Liver (tissue), 9 donors: ENCODE data around the gene SLC2A4. TPM values are rescaled to one million over a fixed set of nuclear protein-coding genes. Genes with fewer than 3 reads are reported as not detected.

Experiments used
- DNase-seq: peaks from one replicate; pipeline ENCODE4 v3.0.0-alpha.2; 2017; ENCODE audit warnings: low spot score
- H3K27ac ChIP-seq, 2 donors: one replicate each; pipeline ENCODE4 v1.7.0; 2013; ENCODE audit warnings: inconsistent platforms in 2 of 2, low read length in 2 of 2, control low read depth in 1 of 2, low read depth in 1 of 2, mild to moderate bottlenecking in 1 of 2
- H3K27me3 ChIP-seq, 4 donors: one replicate each; pipeline versions ENCODE4 v1.6.1 to v1.7.0; 2013; ENCODE audit warnings: low read length in 3 of 4, inconsistent platforms in 1 of 4, mild to moderate bottlenecking in 1 of 4, moderate library complexity in 1 of 4; ENCODE audit not compliant: control insufficient read depth in 4 of 4, insufficient read depth in 4 of 4
- H3K36me3 ChIP-seq, 4 donors: one replicate each; pipeline versions ENCODE4 v1.6.1 to v1.7.0; 2013; ENCODE audit warnings: low read length in 3 of 4, mild to moderate bottlenecking in 3 of 4, low read depth in 1 of 4, moderate library complexity in 1 of 4; ENCODE audit not compliant: control insufficient read depth in 4 of 4, insufficient read depth in 3 of 4
- H3K4me1 ChIP-seq, 4 donors: one replicate each; pipeline versions ENCODE4 v1.6.1 to v1.7.0; 2013; ENCODE audit warnings: low read length in 3 of 4, mild to moderate bottlenecking in 3 of 4, moderate library complexity in 1 of 4; ENCODE audit not compliant: control insufficient read depth in 4 of 4, insufficient read depth in 4 of 4
- H3K4me3 ChIP-seq, 3 donors: one replicate each; pipeline versions ENCODE4 v1.6.1 to v1.7.0; 2013; ENCODE audit warnings: low read length in 3 of 3, control low read depth in 1 of 3, low read depth in 1 of 3, mild to moderate bottlenecking in 1 of 3
- H3K9ac ChIP-seq, 2 donors: one replicate each; pipeline ENCODE4 v1.7.0; 2013; ENCODE audit warnings: low read length in 2 of 2, mild to moderate bottlenecking in 2 of 2, moderate library complexity in 2 of 2, control low read depth in 1 of 2, low read depth in 1 of 2
- H3K9me3 ChIP-seq, 4 donors: one replicate each; pipeline versions ENCODE4 v1.6.1 to v1.7.0; 2013; ENCODE audit warnings: low read length in 3 of 4; ENCODE audit not compliant: control insufficient read depth in 4 of 4
- EGR1 ChIP-seq, 2 donors: IDR thresholded peaks; 2 replicates each; pipeline ENCODE4 v1.6.1; 2016 to 2018; ENCODE audit warnings: antibody characterized with exemption in 2 of 2, low read depth in 2 of 2
- FOXA1 ChIP-seq: IDR thresholded peaks from 2 replicates; pipeline ENCODE4 v1.6.1; 2016; ENCODE audit warnings: antibody characterized with exemption
- FOXA2 ChIP-seq: IDR thresholded peaks from 2 replicates; pipeline ENCODE4 v1.6.1; 2016; ENCODE audit warnings: antibody characterized with exemption
- GABPA ChIP-seq, 2 donors: IDR thresholded peaks in 1 of 2; conservative IDR thresholded peaks in 1 of 2; 2 replicates each; pipeline ENCODE4 v1.6.1; 2016; ENCODE audit warnings: antibody characterized with exemption in 2 of 2, mild to moderate bottlenecking in 1 of 2, moderate library complexity in 1 of 2
- HNF4A ChIP-seq, 2 donors: conservative IDR thresholded peaks; 2 replicates each; pipeline ENCODE4 v1.6.1; 2016; ENCODE audit warnings: antibody characterized with exemption in 2 of 2, mild to moderate bottlenecking in 2 of 2
- HNF4G ChIP-seq: IDR thresholded peaks from 2 replicates; pipeline ENCODE4 v1.6.1; 2016; ENCODE audit warnings: antibody characterized with exemption
- JUND ChIP-seq, 2 donors: IDR thresholded peaks; 2 replicates each; pipeline ENCODE4 v1.6.1; 2016; ENCODE audit warnings: antibody characterized with exemption in 2 of 2
- NR2F2 ChIP-seq: IDR thresholded peaks from 2 replicates; pipeline ENCODE4 v1.6.1; 2016; ENCODE audit warnings: antibody characterized with exemption
- RAD21 ChIP-seq, 2 donors: IDR thresholded peaks; 2 replicates each; pipeline ENCODE4 v1.6.1; 2016; ENCODE audit warnings: antibody characterized with exemption in 2 of 2, mild to moderate bottlenecking in 2 of 2
- RXRA ChIP-seq, 2 donors: IDR thresholded peaks; 2 replicates each; pipeline ENCODE4 v1.6.1; 2017 to 2018; ENCODE audit warnings: antibody characterized with exemption in 2 of 2, mild to moderate bottlenecking in 1 of 2
- SP1 ChIP-seq: IDR thresholded peaks from 2 replicates; pipeline ENCODE4 v1.6.1; 2018; ENCODE audit warnings: antibody characterized with exemption, mild to moderate bottlenecking
- TAF1 ChIP-seq: conservative IDR thresholded peaks from 2 replicates; pipeline ENCODE4 v1.6.1; 2016; ENCODE audit warnings: antibody characterized with exemption, mild to moderate bottlenecking
- YY1 ChIP-seq: IDR thresholded peaks from 2 replicates; pipeline ENCODE4 v1.6.1; 2016; ENCODE audit warnings: antibody characterized with exemption, mild to moderate bottlenecking
- WGBS: extraction: QIAGEN DNeasy Blood & Tissue Kit; methylation state at CpG from one replicate; pipeline ENCODE4 v1.1.7; 2013; 5-methylcytosine and 5-hydroxymethylcytosine counted together
- polyA plus RNA-seq, 2 donors: library from polyadenylated mRNA; stranded (reverse) in 1 of 2; unstranded in 1 of 2; fragments of 200-250 nt in 1 of 2; fragments of >200 nt in 1 of 2; fragmentation: Nextera tagmentation in 1 of 2; extraction: Ambion mirVana in 1 of 2; gene quantifications; one replicate each; pipeline versions ENCODE4 v1.2.1 to v1.2.3, GENCODE V29; 2013 to 2015
- total RNA-seq, 2 donors: library from RNA; depleted of rRNA; stranded (reverse); fragments of >200 nt; gene quantifications; one replicate each; pipeline ENCODE4 v1.2.3, GENCODE V29; 2014
- TF ChIP-seq, protein P1 (sequence below): fragments of 150-350 bp; IDR thresholded peaks from 2 replicates; pipeline ENCODE4 v1.5.1; 2017; ENCODE audit warnings: improper control_type of control experiment, low read depth, low read length; ENCODE audit not compliant: missing input control
- TF ChIP-seq, protein P2 (sequence below): IDR thresholded peaks from 2 replicates; pipeline ENCODE4 v1.6.1; 2016; ENCODE audit warnings: antibody characterized with exemption
- TF ChIP-seq, protein P3 (sequence below): IDR thresholded peaks from 2 replicates; pipeline ENCODE4 v1.6.1; 2016; ENCODE audit warnings: antibody characterized with exemption
- TF ChIP-seq, protein P4 (sequence below): IDR thresholded peaks from 2 replicates; pipeline ENCODE4 v1.6.1; 2016; ENCODE audit warnings: antibody characterized with exemption
- TF ChIP-seq, protein P5 (sequence below): IDR thresholded peaks from 2 replicates; pipeline ENCODE4 v1.6.1; 2016; ENCODE audit warnings: antibody characterized with exemption, mild to moderate bottlenecking
- donor health status: healthy.
- donor health status: healthy.
- donor health status: healthy.
- donor health status: healthy.
- donor health status: healthy.

Gene SLC2A4
- total and polyA plus RNA-seq, 4 donors = 0.42 to 10.6 (median 1.6) TPM

DNA sequence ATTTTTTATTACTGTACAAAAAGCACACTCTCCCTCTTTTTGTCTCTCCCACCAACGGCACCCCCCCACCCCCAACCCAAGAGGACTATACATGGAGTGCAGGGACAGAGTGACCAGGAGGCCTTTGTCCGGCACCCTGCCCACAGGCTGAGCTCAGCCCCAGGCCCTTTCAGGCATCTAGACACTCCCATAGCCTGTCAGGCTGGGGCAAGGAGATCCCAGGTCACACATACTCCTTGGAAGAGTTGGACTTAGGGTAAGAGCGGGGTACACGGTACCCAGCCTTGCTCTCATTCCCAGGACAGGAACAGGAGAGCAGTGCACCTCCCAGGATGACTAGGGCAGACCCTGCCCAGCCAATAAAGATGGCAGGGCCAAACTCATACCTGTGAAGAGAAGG is 21.4 kb upstream of the SLC2A4 start:
- Histone ChIP-seq H3K4me1 (peaks cover 13 to 53% (median 32%) of the 10 kb centered on the region in 4 donors), H3K36me3 (peaks cover 0 to 10% (median 6%) of the 10 kb centered on the region in 4 donors), H3K4me3 (peak overlapping the region; percentile 63 to 68 (median 65)), H3K27ac (peak overlapping the region; percentile 83 to 87), H3K27me3 (no peaks in the 10 kb centered on the region), H3K9me3 (no peaks in the 10 kb centered on the region), H3K9ac (peak overlapping the region; percentile 72 to 78)
- no peak for TF ChIP-seq FOXA2
- TF ChIP-seq JUND (IDR thresholded peaks at IDR 0.05) = no peak
- TF ChIP-seq, protein P1, sequence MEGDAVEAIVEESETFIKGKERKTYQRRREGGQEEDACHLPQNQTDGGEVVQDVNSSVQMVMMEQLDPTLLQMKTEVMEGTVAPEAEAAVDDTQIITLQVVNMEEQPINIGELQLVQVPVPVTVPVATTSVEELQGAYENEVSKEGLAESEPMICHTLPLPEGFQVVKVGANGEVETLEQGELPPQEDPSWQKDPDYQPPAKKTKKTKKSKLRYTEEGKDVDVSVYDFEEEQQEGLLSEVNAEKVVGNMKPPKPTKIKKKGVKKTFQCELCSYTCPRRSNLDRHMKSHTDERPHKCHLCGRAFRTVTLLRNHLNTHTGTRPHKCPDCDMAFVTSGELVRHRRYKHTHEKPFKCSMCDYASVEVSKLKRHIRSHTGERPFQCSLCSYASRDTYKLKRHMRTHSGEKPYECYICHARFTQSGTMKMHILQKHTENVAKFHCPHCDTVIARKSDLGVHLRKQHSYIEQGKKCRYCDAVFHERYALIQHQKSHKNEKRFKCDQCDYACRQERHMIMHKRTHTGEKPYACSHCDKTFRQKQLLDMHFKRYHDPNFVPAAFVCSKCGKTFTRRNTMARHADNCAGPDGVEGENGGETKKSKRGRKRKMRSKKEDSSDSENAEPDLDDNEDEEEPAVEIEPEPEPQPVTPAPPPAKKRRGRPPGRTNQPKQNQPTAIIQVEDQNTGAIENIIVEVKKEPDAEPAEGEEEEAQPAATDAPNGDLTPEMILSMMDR = no peak
- no peak for TF ChIP-seq HNF4A (conservative IDR thresholded peaks at IDR 0.05)
- TF ChIP-seq NR2F2 = no peak
- no peak for TF ChIP-seq RXRA (IDR thresholded peaks at IDR 0.05)
- no peak for DNase-seq
- 49% methylated on average over 4 of the region's 4 CpGs for WGBS

DNA sequence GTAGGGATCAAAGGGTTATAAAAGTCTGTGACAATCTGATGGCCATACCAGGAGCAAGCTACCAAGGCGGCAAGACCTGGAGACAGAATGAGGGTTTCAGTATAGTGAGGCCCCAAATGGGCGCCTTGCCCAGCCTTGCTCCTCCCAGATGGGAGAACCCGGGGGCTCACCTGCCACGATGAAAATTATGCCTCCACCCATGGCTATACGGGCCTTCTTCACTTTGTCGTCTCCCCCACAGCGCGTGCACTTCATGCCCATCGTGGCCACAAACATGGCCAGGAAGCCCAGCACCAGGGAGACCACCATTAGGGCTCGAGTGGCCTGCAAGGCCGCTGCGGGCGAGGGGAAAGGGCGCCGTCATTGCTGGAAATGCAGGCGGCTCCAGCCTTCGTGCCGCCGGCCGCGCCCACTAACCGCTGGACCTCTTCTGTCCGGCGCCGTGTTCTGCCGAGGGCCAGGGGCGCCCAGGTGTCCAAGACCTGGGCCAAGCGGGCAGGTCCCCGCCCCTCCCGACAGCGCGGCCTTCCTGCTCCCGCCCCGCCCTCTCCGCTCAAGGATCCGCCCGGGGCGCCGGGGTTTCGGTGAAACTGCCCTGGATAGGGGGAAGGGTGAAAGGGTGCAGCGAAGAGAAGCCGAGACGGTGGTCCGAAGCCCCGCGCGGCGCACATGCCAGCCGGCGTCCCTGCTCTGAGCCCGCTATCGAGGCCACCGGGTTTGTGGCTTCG is 20.7 kb upstream of the SLC2A4 start:
- H3K4me3 ChIP-seq = peak overlapping the region; percentile 63 to 68 (median 65)
- H3K27me3 ChIP-seq = no peaks in the 10 kb centered on the region
- TF ChIP-seq NR2F2 = no peak
- no peak for TF ChIP-seq FOXA2
- TF ChIP-seq, protein P2, sequence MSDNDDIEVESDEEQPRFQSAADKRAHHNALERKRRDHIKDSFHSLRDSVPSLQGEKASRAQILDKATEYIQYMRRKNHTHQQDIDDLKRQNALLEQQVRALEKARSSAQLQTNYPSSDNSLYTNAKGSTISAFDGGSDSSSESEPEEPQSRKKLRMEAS = no peak
- TF ChIP-seq, protein P3, sequence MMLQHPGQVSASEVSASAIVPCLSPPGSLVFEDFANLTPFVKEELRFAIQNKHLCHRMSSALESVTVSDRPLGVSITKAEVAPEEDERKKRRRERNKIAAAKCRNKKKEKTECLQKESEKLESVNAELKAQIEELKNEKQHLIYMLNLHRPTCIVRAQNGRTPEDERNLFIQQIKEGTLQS = no peak
- TF ChIP-seq HNF4A (conservative IDR thresholded peaks at IDR 0.05) = peak in 1 of 2 donors; percentile 44
- TF ChIP-seq RXRA (IDR thresholded peaks at IDR 0.05) = no peak
- TF ChIP-seq JUND (IDR thresholded peaks at IDR 0.05) = no peak
- TF ChIP-seq GABPA (IDR thresholded peaks at IDR 0.05 in 1 of 2, conservative IDR thresholded peaks at IDR 0.05 in 1 of 2) = no peak
- peak in 1 of 2 donors; percentile 6 for TF ChIP-seq RAD21 (IDR thresholded peaks at IDR 0.05)
- TF ChIP-seq YY1 = peak; percentile 73
- no peak for TF ChIP-seq EGR1 (IDR thresholded peaks at IDR 0.05; ENCODE audit: low read depth in 2 of 2)
- TF ChIP-seq HNF4G = no peak
- TF ChIP-seq, protein P4, sequence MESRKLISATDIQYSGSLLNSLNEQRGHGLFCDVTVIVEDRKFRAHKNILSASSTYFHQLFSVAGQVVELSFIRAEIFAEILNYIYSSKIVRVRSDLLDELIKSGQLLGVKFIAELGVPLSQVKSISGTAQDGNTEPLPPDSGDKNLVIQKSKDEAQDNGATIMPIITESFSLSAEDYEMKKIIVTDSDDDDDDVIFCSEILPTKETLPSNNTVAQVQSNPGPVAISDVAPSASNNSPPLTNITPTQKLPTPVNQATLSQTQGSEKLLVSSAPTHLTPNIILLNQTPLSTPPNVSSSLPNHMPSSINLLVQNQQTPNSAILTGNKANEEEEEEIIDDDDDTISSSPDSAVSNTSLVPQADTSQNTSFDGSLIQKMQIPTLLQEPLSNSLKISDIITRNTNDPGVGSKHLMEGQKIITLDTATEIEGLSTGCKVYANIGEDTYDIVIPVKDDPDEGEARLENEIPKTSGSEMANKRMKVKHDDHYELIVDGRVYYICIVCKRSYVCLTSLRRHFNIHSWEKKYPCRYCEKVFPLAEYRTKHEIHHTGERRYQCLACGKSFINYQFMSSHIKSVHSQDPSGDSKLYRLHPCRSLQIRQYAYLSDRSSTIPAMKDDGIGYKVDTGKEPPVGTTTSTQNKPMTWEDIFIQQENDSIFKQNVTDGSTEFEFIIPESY = no peak
- TF ChIP-seq SP1 = peak; percentile 30
- no peak for TF ChIP-seq FOXA1
- TF ChIP-seq TAF1 = no peak
- TF ChIP-seq, protein P5, sequence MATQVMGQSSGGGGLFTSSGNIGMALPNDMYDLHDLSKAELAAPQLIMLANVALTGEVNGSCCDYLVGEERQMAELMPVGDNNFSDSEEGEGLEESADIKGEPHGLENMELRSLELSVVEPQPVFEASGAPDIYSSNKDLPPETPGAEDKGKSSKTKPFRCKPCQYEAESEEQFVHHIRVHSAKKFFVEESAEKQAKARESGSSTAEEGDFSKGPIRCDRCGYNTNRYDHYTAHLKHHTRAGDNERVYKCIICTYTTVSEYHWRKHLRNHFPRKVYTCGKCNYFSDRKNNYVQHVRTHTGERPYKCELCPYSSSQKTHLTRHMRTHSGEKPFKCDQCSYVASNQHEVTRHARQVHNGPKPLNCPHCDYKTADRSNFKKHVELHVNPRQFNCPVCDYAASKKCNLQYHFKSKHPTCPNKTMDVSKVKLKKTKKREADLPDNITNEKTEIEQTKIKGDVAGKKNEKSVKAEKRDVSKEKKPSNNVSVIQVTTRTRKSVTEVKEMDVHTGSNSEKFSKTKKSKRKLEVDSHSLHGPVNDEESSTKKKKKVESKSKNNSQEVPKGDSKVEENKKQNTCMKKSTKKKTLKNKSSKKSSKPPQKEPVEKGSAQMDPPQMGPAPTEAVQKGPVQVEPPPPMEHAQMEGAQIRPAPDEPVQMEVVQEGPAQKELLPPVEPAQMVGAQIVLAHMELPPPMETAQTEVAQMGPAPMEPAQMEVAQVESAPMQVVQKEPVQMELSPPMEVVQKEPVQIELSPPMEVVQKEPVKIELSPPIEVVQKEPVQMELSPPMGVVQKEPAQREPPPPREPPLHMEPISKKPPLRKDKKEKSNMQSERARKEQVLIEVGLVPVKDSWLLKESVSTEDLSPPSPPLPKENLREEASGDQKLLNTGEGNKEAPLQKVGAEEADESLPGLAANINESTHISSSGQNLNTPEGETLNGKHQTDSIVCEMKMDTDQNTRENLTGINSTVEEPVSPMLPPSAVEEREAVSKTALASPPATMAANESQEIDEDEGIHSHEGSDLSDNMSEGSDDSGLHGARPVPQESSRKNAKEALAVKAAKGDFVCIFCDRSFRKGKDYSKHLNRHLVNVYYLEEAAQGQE = peak; percentile 68
- TF ChIP-seq, protein P1 = no peak
- peak; percentile 67 for DNase-seq
- peaks cover 13 to 53% (median 32%) of the 10 kb centered on the region in 4 donors for H3K4me1 ChIP-seq
- peak overlapping the region; percentile 83 to 87 for H3K27ac ChIP-seq
- 7% methylated on average over 54 of the region's 54 CpGs for whole genome bisulfite sequencing
- no peaks in the 10 kb centered on the region for H3K9me3 ChIP-seq
- peak overlapping the region; percentile 72 to 78 for H3K9ac ChIP-seq
- H3K36me3 ChIP-seq = peaks cover 0 to 10% (median 6%) of the 10 kb centered on the region in 4 donors
